Activated naive CD4-positive, alpha-beta T cell treated with anti-CD3 and anti-CD28 coated beads, Interleukin-2, amount 10 ng/mL, durations not matched to agents 5 hours and 36 hours (primary cell): Measurements from ENCODE around the gene RYR3. TPM values are rescaled to one million over a fixed set of nuclear protein-coding genes. Genes with fewer than 3 reads are reported as not detected.

ENCODE experiments used
- total RNA-seq, 2 experiments: library from RNA; stranded (reverse); gene quantifications; one replicate each; pipeline ENCODE4 v1.2.3, GENCODE V29; 2021

RYR3 gene
- total RNA-seq = not detected

GRCh38 chr15:33310481-33311311 lies at the start of gene RYR3:
Gene RYR3 (plus strand): TSS chr15:33310967. CDS start chr15:33311046, 79 bp downstream.

Other genes with a start within 250 kb of the RYR3 start
- not detected for gene FMN1, start 116.3 kb upstream of the RYR3 start, total RNA-seq